ENCODE results near the gene RSPH10B2. TPM values are rescaled to one million over a fixed set of nuclear protein-coding genes. Genes with fewer than 3 reads are reported as not detected.

RSPH10B2 gene
- total and polyA plus RNA-seq, 9 of the 15 experiments (the other 6 are each of a cell fraction or from before 2014, with no cell fraction given): 0.04 to 0.11 (median 0.08) TPM; not detected in 5

DNA sequence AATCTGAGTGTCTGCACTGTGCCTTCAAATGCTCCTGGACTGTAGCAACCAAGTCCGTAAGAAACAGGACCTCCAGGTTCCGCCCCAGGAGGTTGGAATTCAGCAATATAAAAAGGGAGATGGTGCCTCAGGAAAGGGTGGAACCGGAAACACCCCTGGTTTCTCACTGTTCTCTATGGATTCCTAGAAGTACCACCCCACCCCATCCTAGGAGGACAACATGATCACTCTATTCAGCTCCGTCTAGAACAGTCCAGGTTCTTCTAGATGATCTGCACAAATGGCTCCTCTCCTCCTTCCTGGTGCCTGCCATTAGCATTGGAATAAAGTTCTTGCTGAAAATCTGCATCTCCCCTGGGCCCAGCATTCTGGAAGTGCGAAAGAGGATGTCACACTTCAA lies 39.5 kb upstream of the RSPH10B2 start:
- no peak for ATAC-seq
- WGBS (ENCODE audit: insufficient coverage, low coverage, missing lambda C conversion rate): 12% methylated on average over 5 of the region's 5 CpGs
- Histone ChIP-seq H3K9me1 (ENCODE audit: control insufficient read depth, insufficient read depth, low read length) (no peaks in the 10 kb centered on the region), H3K79me2 (ENCODE audit: control insufficient read depth, insufficient read depth, low read length) (no peaks in the 10 kb centered on the region), H4K20me1 (replicated peaks; ENCODE audit: control insufficient read depth, insufficient read depth, low read length) (no peaks in the 10 kb centered on the region), H2AFZ (ENCODE audit: low read depth, low read length) (no peak overlapping the region), H3K9ac (ENCODE audit: insufficient read depth in 1 of 2, low read depth in 2 of 2, low read length in 2 of 2) (no peak overlapping the region), H3K9me3 (replicated peaks; ENCODE audit: control insufficient read depth, insufficient read depth, low read depth, low read length) (no peaks in the 10 kb centered on the region; the same call in 1 of the 2 replicates), H3K4me1 (replicated peaks in 1 of 2; ENCODE audit: control insufficient read depth in 2 of 2, insufficient read depth in 2 of 2, low read length in 2 of 2) (no peaks in the 10 kb centered on the region; a peak in 1 of 5 replicates), H3K4me2 (ENCODE audit: insufficient read depth, low read length) (no peak overlapping the region), H3K4me3 (no peak overlapping the region), H3K27me3 (ENCODE audit: control insufficient read depth in 2 of 2, insufficient read depth in 2 of 2, low read length in 2 of 2) (peaks cover 5 to 35% of the 10 kb centered on the region in 2 experiments; a peak in 3 of 5 replicates), H3K27ac (ENCODE audit: extremely low read depth, low read depth, low read length) (no peak overlapping the region), H3K36me3 (ENCODE audit: control insufficient read depth, insufficient read depth, low read length) (no peaks in the 10 kb centered on the region)
- in situ Hi-C loops (cut with MboI) (no loop called here), intact Hi-C loops (cut with micrococcal nuclease) (no loop called here)
- POLR2A ChIA-PET: interaction anchor here (0.6 kb wide), 1 partner anchor 1252 kb away, joined by 3 read pairs; no protein-coding TSS in a partner anchor
- BruUV-seq (replicated peaks): no TSS peak
- TF ChIP-seq ZNF707 (CRISPR knock-in tag; conservative IDR thresholded peaks at IDR 0.05): no peak
- TF ChIP-seq FOXJ3 (CRISPR knock-in tag; IDR thresholded peaks at IDR 0.05): no peak
- TF ChIP-seq, protein P1, sequence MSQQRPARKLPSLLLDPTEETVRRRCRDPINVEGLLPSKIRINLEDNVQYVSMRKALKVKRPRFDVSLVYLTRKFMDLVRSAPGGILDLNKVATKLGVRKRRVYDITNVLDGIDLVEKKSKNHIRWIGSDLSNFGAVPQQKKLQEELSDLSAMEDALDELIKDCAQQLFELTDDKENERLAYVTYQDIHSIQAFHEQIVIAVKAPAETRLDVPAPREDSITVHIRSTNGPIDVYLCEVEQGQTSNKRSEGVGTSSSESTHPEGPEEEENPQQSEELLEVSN (IDR thresholded peaks at IDR 0.05; ENCODE audit: borderline replicate concordance in 1 of 2, extremely low read depth in 1 of 2, insufficient read depth in 1 of 2, insufficient read length in 1 of 2, low read depth in 1 of 2, low read length in 1 of 2, poor library complexity in 1 of 2, severe bottlenecking in 1 of 2): no peak
- TF ChIP-seq ZNF717 (CRISPR knock-in tag; IDR thresholded peaks at IDR 0.05): no peak
- no peak for TF ChIP-seq PHTF2 (CRISPR knock-in tag; IDR thresholded peaks at IDR 0.05)
- CTCF ChIA-PET (ENCODE audit: low intra/inter-chr PET ratio): no interaction called here
- DNase-seq (ENCODE audit: extremely low read depth in 1 of 4, low spot score in 3 of 4): no peak
- no peak for FAIRE-seq
